ENCODE data around the gene GPS1. TPM values are rescaled to one million over a fixed set of nuclear protein-coding genes. Genes with fewer than 3 reads are reported as not detected.
A peak's percentile ranks its signal among the peaks of the same experiment; 100 is the strongest.

The GPS1 gene
- total RNA-seq, 1 donor from 2014 or later = 156 TPM

- DNase-seq (ENCODE audit: low read depth, low spot score) = no peak
- TF ChIP-seq CTCF (conservative IDR thresholded peaks at IDR 0.05) = no peak
- Mint-ChIP-seq H3K4me3 (no peak overlapping the region), H3K27ac (ENCODE audit: unreplicated experiment) (no peak overlapping the region), H3K4me1 (peaks cover 7% of the 10 kb centered on the region), H3K9me3 (no peaks in the 10 kb centered on the region), H3K36me3 (ENCODE audit: low read depth) (no peaks in the 10 kb centered on the region), H3K27me3 (ENCODE audit: low read depth) (peaks cover 3% of the 10 kb centered on the region)
Observed at GRCh38 chr17:82016061-82016874, 35.4 kb upstream of the GPS1 start.

- DNase-seq (ENCODE audit: low read depth, low spot score) = no peak
- peaks cover 3% of the 10 kb centered on the region for H3K27me3 Mint-ChIP-seq (ENCODE audit: low read depth)
- no peak for TF ChIP-seq CTCF (conservative IDR thresholded peaks at IDR 0.05)
- H3K36me3 Mint-ChIP-seq (ENCODE audit: low read depth) = no peaks in the 10 kb centered on the region
- peaks cover 12% of the 10 kb centered on the region for H3K4me1 Mint-ChIP-seq
- no peaks in the 10 kb centered on the region for H3K9me3 Mint-ChIP-seq
- no peak overlapping the region for H3K27ac Mint-ChIP-seq (ENCODE audit: unreplicated experiment)
- peak overlapping the region; percentile 66 for H3K4me3 Mint-ChIP-seq
Observed at GRCh38 chr17:82016875-82017459, 34.7 kb upstream of the GPS1 start.

GRCh38 chr17:82017612-82018151, 34.0 kb upstream of the GPS1 start:
- Mint-ChIP-seq H3K9me3 (no peaks in the 10 kb centered on the region), H3K4me1 (peaks cover 11% of the 10 kb centered on the region), H3K27ac (ENCODE audit: unreplicated experiment) (no peak overlapping the region), H3K36me3 (ENCODE audit: low read depth) (no peaks in the 10 kb centered on the region), H3K27me3 (ENCODE audit: low read depth) (peaks cover 3% of the 10 kb centered on the region), H3K4me3 (peak overlapping the region; percentile 66)
- no peak for DNase-seq (ENCODE audit: low read depth, low spot score)
- TF ChIP-seq CTCF (conservative IDR thresholded peaks at IDR 0.05) = no peak

GRCh38 chr17:82018152-82018988, 33.3 kb upstream of the GPS1 start:
- no peak for TF ChIP-seq CTCF (conservative IDR thresholded peaks at IDR 0.05)
- peaks cover 8% of the 10 kb centered on the region for H3K4me1 Mint-ChIP-seq
- no peak for DNase-seq (ENCODE audit: low read depth, low spot score)
- peak overlapping the region; percentile 19 for H3K27ac Mint-ChIP-seq (ENCODE audit: unreplicated experiment)
- peaks cover 6% of the 10 kb centered on the region for H3K27me3 Mint-ChIP-seq (ENCODE audit: low read depth)
- H3K9me3 Mint-ChIP-seq = no peaks in the 10 kb centered on the region
- H3K4me3 Mint-ChIP-seq = peak overlapping the region; percentile 74
- no peaks in the 10 kb centered on the region for H3K36me3 Mint-ChIP-seq (ENCODE audit: low read depth)

GRCh38 chr17:82018989-82019689, 32.6 kb upstream of the GPS1 start:
- H3K36me3 Mint-ChIP-seq (ENCODE audit: low read depth) = no peaks in the 10 kb centered on the region
- H3K4me3 Mint-ChIP-seq = peak overlapping the region; percentile 74
- no peak for DNase-seq (ENCODE audit: low read depth, low spot score)
- no peak for TF ChIP-seq CTCF (conservative IDR thresholded peaks at IDR 0.05)
- H3K27me3 Mint-ChIP-seq (ENCODE audit: low read depth) = peaks cover 6% of the 10 kb centered on the region
- peaks cover 13% of the 10 kb centered on the region for H3K4me1 Mint-ChIP-seq
- H3K9me3 Mint-ChIP-seq = no peaks in the 10 kb centered on the region
- peak overlapping the region; percentile 19 for H3K27ac Mint-ChIP-seq (ENCODE audit: unreplicated experiment)
